T-cell (primary cell): Measurements from ENCODE around the gene SLC9A9. TPM values are rescaled to one million over a fixed set of nuclear protein-coding genes. Genes with fewer than 3 reads are reported as not detected.

ENCODE experiments used
- ATAC-seq, 4 experiments: fragments of 200-7000 bp in 3 of 4; fragments of 150-1000 bp in 1 of 4; cut with Tn5 transposase; replicated peaks in 1 of 4; 1 replicate in 3 of 4; 2 replicates in 1 of 4; pipeline ENCODE4 v1.10.0; 2021; ENCODE audit warnings: moderate library complexity in 3 of 4, mild to moderate bottlenecking in 2 of 4, moderate number of reproducible peaks in 1 of 4
- CTCF ChIA-PET, 2 donors: fragments of 300-600 bp; sonication (Branson Sonifier 250); formaldehyde crosslinking; loops; one replicate each; lab custom pipeline; 2022; ENCODE audit warnings: antibody characterized with exemption in 2 of 2; lab: Charles Lee
- POLR2A ChIA-PET, 2 donors: fragments of 300-600 bp; sonication (Branson Sonifier 250); formaldehyde crosslinking; loops; one replicate each; lab custom pipeline; 2022; ENCODE audit warnings: antibody characterized with exemption in 2 of 2; lab: Charles Lee
- DNase-seq, 35 experiments: peaks; one replicate each; pipeline versions ENCODE4 v3.0.0 to v3.0.0-alpha.2; 2013 to 2023
- H3K27ac ChIP-seq: one replicate; pipeline ENCODE4 v1.5.1; 2013; ENCODE audit warnings: low read length
- H3K27me3 ChIP-seq, 2 experiments: replicated peaks in 1 of 2; 1 replicate in 1 of 2; 2 replicates in 1 of 2; pipeline versions ENCODE4 v1.6.1 to v1.7.0; 2013; ENCODE audit warnings: low read length in 1 of 2, mixed read lengths in 1 of 2; ENCODE audit not compliant: control insufficient read depth in 2 of 2, insufficient read depth in 2 of 2; ENCODE audit errors: extremely low read depth in 1 of 2
- H3K36me3 ChIP-seq, 2 donors: 1 replicate in 1 of 2; 2 replicates in 1 of 2; pipeline versions ENCODE4 v1.6.1 to v1.7.0; 2013; ENCODE audit warnings: low read length in 1 of 2; ENCODE audit not compliant: control insufficient read depth in 2 of 2, insufficient read depth in 1 of 2; ENCODE audit errors: extremely low read depth in 1 of 2
- H3K4me1 ChIP-seq, 2 experiments: 1 replicate in 1 of 2; 2 replicates in 1 of 2; pipeline versions ENCODE4 v1.6.1 to v1.7.0; 2013; ENCODE audit warnings: low read length in 2 of 2, mixed read lengths in 1 of 2; ENCODE audit not compliant: insufficient read depth in 2 of 2, control insufficient read depth in 1 of 2; ENCODE audit errors: extremely low read depth in 1 of 2
- H3K4me3 ChIP-seq, 2 donors: 1 replicate in 1 of 2; 2 replicates in 1 of 2; pipeline versions ENCODE4 v1.5.1 to v1.7.0; 2013; ENCODE audit warnings: mild to moderate bottlenecking in 2 of 2, low read length in 1 of 2, moderate library complexity in 1 of 2; ENCODE audit not compliant: control insufficient read depth in 1 of 2; ENCODE audit errors: extremely low read depth in 1 of 2
- H3K9me3 ChIP-seq: 2 replicates; pipeline ENCODE4 v1.7.0; 2013
- H3K27ac Mint-ChIP-seq, 2 donors: one replicate each; pipeline ENCODE4 v1.8.0; 2020 to 2021; ENCODE audit warnings: mild to moderate bottlenecking in 2 of 2, mixed read lengths in 2 of 2
- H3K27me3 Mint-ChIP-seq, 2 donors: one replicate each; pipeline ENCODE4 v1.8.0; 2021 to 2022; ENCODE audit warnings: mixed read lengths in 2 of 2
- H3K36me3 Mint-ChIP-seq: one replicate; pipeline ENCODE4 v1.8.0; 2021; ENCODE audit warnings: mixed read lengths
- H3K4me1 Mint-ChIP-seq, 3 donors: one replicate each; pipeline ENCODE4 v1.8.0; 2020 to 2022; ENCODE audit warnings: mixed read lengths in 3 of 3, mild to moderate bottlenecking in 1 of 3
- H3K4me3 Mint-ChIP-seq, 3 donors: one replicate each; pipeline ENCODE4 v1.8.0; 2020 to 2022; ENCODE audit warnings: mild to moderate bottlenecking in 3 of 3, mixed read lengths in 3 of 3, moderate library complexity in 3 of 3
- H3K9me3 Mint-ChIP-seq, 3 donors: one replicate each; pipeline ENCODE4 v1.8.0; 2020 to 2022; ENCODE audit warnings: mixed read lengths in 3 of 3
- WGBS: methylation state at CpG from one replicate; pipeline ENCODE4 v1.1.5; 2013; ENCODE audit warnings: missing lambda C conversion rate; ENCODE audit not compliant: insufficient coverage; 5-methylcytosine and 5-hydroxymethylcytosine counted together
- total RNA-seq, 35 experiments: library from RNA in 6 of 35; stranded (reverse) in 6 of 35; fragments of 120-200 nt in 1 of 35; gene quantifications; one replicate each; pipeline versions ENCODE4 v1.2.1 to v1.2.4 and lab custom pipeline; 2013 to 2026

Gene SLC9A9
- total RNA-seq, 5 donors from 2014 or later (not counting 1 experiment from before 2014, with no cell fraction given): 11.2 to 36.8 (median 17.8) TPM

DNA sequence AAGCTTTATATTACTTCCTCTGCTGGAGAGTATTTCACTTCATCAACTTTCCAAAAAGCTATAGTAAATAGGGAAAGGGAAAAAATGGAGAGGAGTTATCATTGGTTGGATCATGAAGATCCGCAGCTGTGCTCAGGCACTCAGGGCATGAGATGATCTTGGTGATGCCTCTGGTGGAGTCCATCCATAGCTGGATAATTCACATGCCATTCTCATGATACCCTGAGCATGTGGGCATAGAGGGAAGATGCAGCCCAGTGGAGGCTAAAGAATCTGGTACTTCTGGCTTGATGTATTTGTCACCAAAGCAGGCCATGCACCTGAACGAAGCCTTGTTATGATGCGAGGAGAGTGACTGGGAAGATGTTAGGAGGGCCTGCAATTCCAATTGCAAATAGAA, 578.5 kb downstream of the SLC9A9 start:
- H3K27me3 Mint-ChIP-seq: no peaks in the 10 kb centered on the region
- ChIA-PET CTCF (no interaction called here), POLR2A (no interaction called here)
- WGBS: 100% methylated on average over 2 of the region's 3 CpGs
- peaks cover 2 to 13% of the 10 kb centered on the region in 2 donors for H3K36me3 ChIP-seq
- H3K27ac Mint-ChIP-seq: no peak overlapping the region
- ATAC-seq: no peak
- H3K4me3 ChIP-seq: no peak overlapping the region
- peaks cover 23% of the 10 kb centered on the region for H3K36me3 Mint-ChIP-seq
- H3K4me1 Mint-ChIP-seq: peaks cover 0 to 4% (median 0%) of the 10 kb centered on the region in 3 donors
- H3K4me1 ChIP-seq: no peaks in the 10 kb centered on the region
- DNase-seq: no peak
- no peaks in the 10 kb centered on the region for H3K27me3 ChIP-seq
- no peaks in the 10 kb centered on the region for H3K9me3 Mint-ChIP-seq
- H3K27ac ChIP-seq: no peak overlapping the region
- H3K4me3 Mint-ChIP-seq: no peak overlapping the region
- no peaks in the 10 kb centered on the region for H3K9me3 ChIP-seq

DNA sequence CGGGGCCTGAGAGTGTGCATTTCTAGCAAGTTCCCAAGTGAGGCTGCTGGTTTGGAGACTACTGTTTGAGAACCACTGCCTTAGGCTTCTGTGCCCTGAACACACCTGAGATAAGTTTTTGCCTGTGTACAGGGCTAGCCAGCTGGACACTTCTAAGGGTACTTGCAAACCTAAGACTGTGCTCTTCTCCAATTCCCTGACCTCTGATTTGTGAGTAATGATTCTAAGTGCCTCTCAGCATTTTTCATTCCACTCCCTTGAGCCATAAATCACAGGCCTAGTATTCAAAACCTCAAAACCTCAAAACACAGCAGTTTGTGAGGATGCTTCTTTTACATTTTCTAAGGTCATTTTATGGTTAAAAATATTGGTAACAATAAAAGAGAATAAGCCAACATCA, 580.3 kb downstream of the SLC9A9 start:
- Mint-ChIP-seq H3K27ac (no peak overlapping the region), H3K27me3 (no peaks in the 10 kb centered on the region), H3K4me1 (peaks cover 0 to 4% (median 0%) of the 10 kb centered on the region in 3 donors), H3K36me3 (peaks cover 24% of the 10 kb centered on the region), H3K4me3 (no peak overlapping the region), H3K9me3 (no peaks in the 10 kb centered on the region)
- Histone ChIP-seq H3K4me3 (no peak overlapping the region), H3K9me3 (no peaks in the 10 kb centered on the region), H3K27ac (no peak overlapping the region), H3K36me3 (peaks cover 2 to 13% of the 10 kb centered on the region in 2 donors), H3K27me3 (no peaks in the 10 kb centered on the region), H3K4me1 (no peaks in the 10 kb centered on the region)
- ChIA-PET CTCF (no interaction called here), POLR2A (no interaction called here)
- DNase-seq (no peak), ATAC-seq (no peak)
- WGBS: 100% methylated on average over 1 of the region's 1 CpG

DNA sequence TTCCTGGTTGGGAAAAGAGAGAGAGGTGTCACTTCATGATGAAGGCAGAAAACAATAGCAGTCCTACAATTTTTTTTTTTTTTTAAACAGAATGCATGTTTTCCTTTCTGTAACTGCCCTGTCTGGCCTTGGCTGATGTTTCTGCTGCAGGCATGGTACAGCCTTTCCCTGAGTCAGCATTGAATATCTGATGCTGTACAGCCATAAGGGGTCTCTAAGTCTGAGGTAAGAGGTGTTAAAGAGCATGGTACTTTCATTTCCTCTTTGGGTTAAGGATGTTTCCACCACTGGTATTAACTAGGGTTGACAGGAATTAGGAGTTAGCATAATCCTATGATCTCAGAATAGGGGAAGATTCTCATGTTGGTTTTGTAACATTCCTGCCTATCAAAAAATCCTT, 581.3 kb downstream of the SLC9A9 start:
- Histone ChIP-seq H3K36me3 (peaks cover 0 to 13% of the 10 kb centered on the region in 2 donors), H3K4me1 (no peaks in the 10 kb centered on the region), H3K9me3 (no peaks in the 10 kb centered on the region), H3K27me3 (no peaks in the 10 kb centered on the region), H3K4me3 (no peak overlapping the region), H3K27ac (no peak overlapping the region)
- peaks cover 24% of the 10 kb centered on the region for H3K36me3 Mint-ChIP-seq
- ChIA-PET POLR2A (no interaction called here), CTCF (no interaction called here)
- no peak overlapping the region for H3K27ac Mint-ChIP-seq
- H3K4me3 Mint-ChIP-seq: no peak overlapping the region
- DNase-seq (no peak), ATAC-seq (no peak)
- no peaks in the 10 kb centered on the region for H3K27me3 Mint-ChIP-seq
- no peaks in the 10 kb centered on the region for H3K9me3 Mint-ChIP-seq
- H3K4me1 Mint-ChIP-seq: peaks cover 0 to 4% (median 2%) of the 10 kb centered on the region in 3 donors

DNA sequence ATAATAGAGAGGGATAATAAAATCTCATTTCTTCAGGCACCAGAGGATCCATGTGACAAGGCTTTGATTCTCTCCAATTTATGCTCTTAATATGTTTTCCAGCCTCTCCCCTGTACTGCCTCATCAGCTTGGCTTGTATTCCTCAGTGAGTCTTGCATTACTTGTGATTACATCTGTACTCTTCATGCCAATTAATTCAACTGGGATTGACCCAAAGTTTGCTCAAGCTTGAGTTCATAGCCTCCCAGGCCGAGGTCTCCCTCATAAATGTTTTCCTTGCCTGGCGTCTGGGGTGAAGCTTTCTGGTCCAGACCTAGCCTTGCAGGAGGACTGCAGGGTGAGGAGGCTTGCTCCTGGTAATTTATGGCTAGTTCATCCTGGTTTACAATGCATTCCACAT, 581.8 kb downstream of the SLC9A9 start:
- Histone ChIP-seq H3K36me3 (peaks cover 0 to 13% of the 10 kb centered on the region in 2 donors), H3K4me1 (no peaks in the 10 kb centered on the region), H3K4me3 (no peak overlapping the region), H3K27me3 (no peaks in the 10 kb centered on the region), H3K27ac (no peak overlapping the region), H3K9me3 (no peaks in the 10 kb centered on the region)
- H3K4me1 Mint-ChIP-seq: peaks cover 0 to 6% (median 4%) of the 10 kb centered on the region in 3 donors
- no peaks in the 10 kb centered on the region for H3K27me3 Mint-ChIP-seq
- WGBS: no CpG with 5 or more reads among the region's 2 CpGs
- H3K4me3 Mint-ChIP-seq: no peak overlapping the region
- H3K9me3 Mint-ChIP-seq: no peaks in the 10 kb centered on the region
- ATAC-seq (no peak), DNase-seq (no peak)
- POLR2A ChIA-PET: no interaction called here
- CTCF ChIA-PET: no interaction called here
- peaks cover 24% of the 10 kb centered on the region for H3K36me3 Mint-ChIP-seq
- H3K27ac Mint-ChIP-seq: no peak overlapping the region

DNA sequence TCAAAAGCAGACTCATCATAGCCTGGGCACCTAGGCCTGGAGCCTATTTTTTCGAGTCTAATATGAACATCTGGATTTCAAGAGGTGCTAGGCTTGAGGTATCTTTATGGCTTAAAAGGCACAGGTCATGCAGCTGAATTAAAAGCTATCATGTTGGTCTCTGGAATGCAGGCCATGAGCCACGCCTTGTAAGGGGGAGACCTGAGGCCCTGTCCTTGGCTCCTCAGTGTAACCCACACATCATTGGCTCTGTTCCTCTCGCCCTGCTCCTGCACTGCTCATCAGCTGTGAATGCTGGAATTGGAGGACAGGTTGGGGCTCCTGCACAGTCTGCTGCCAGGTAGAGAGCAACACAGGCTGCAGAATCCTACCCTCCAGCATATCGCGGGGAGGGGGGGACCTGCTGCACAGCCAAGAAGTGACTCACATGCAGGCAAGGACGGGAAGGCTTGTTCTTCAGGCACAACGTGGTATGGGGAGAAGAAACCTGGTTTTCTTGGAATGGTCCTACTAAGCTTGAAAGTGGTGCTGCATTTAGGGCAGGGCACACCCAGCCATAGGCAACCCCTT, 582.7 kb downstream of the SLC9A9 start:
- Mint-ChIP-seq H3K27ac (no peak overlapping the region), H3K4me3 (no peak overlapping the region), H3K27me3 (no peaks in the 10 kb centered on the region), H3K4me1 (peaks cover 0 to 6% (median 4%) of the 10 kb centered on the region in 3 donors), H3K9me3 (no peaks in the 10 kb centered on the region), H3K36me3 (peaks cover 21% of the 10 kb centered on the region)
- H3K27ac ChIP-seq: no peak overlapping the region
- no peaks in the 10 kb centered on the region for H3K27me3 ChIP-seq
- H3K4me3 ChIP-seq: no peak overlapping the region
- no peaks in the 10 kb centered on the region for H3K9me3 ChIP-seq
- WGBS: 100% methylated on average over 3 of the region's 7 CpGs
- ChIA-PET CTCF (no interaction called here), POLR2A (no interaction called here)
- DNase-seq: no peak
- peaks cover 0 to 13% of the 10 kb centered on the region in 2 donors for H3K36me3 ChIP-seq
- H3K4me1 ChIP-seq: no peaks in the 10 kb centered on the region
- ATAC-seq: no peak

GRCh38 chr3:143263852-143264513, 584.3 kb downstream of the SLC9A9 start:
- Histone ChIP-seq H3K4me3 (no peak overlapping the region), H3K4me1 (no peaks in the 10 kb centered on the region), H3K27me3 (no peaks in the 10 kb centered on the region), H3K36me3 (peaks cover 0 to 13% of the 10 kb centered on the region in 2 donors), H3K27ac (no peak overlapping the region), H3K9me3 (no peaks in the 10 kb centered on the region)
- DNase-seq: no peak
- ChIA-PET CTCF (no interaction called here), POLR2A (interaction anchor here in 1 of 2 donors (1.1 kb wide), 1 partner anchor 12 kb away, joined by 4 read pairs; no protein-coding TSS in a partner anchor)
- H3K4me1 Mint-ChIP-seq: peaks cover 0 to 6% (median 4%) of the 10 kb centered on the region in 3 donors
- no peak for ATAC-seq
- peaks cover 19% of the 10 kb centered on the region for H3K36me3 Mint-ChIP-seq
- no peak overlapping the region for H3K27ac Mint-ChIP-seq
- H3K27me3 Mint-ChIP-seq: no peaks in the 10 kb centered on the region
- 95% methylated on average over 4 of the region's 5 CpGs for WGBS
- no peak overlapping the region for H3K4me3 Mint-ChIP-seq
- H3K9me3 Mint-ChIP-seq: no peaks in the 10 kb centered on the region
